Activated naive CD4-positive, alpha-beta T cell treated with anti-CD3 and anti-CD28 coated beads, Interleukin-2, amount 10 ng/mL, durations not matched to agents 7 days and 5 days (primary cell): ENCODE results near the gene LGI4.

Experiments used
- CTCF ChIA-PET: fragments of 350-600 bp; sonication (Branson Sonifier 250); formaldehyde crosslinking; loops from one replicate; lab custom pipeline; 2021; ENCODE audit warnings: antibody characterized with exemption; lab: Charles Lee
- DNase-seq: peaks from one replicate; pipeline ENCODE4 v3.0.0-alpha.2; 2020
- H3K27ac Mint-ChIP-seq: one replicate; pipeline ENCODE4 v1.8.0; 2021; ENCODE audit warnings: mild to moderate bottlenecking, moderate library complexity, mixed read lengths
- H3K27me3 Mint-ChIP-seq: one replicate; pipeline ENCODE4 v1.8.0; 2021; ENCODE audit warnings: mild to moderate bottlenecking, mixed read lengths
- H3K36me3 Mint-ChIP-seq: one replicate; pipeline ENCODE4 v1.8.0; 2021; ENCODE audit warnings: mixed read lengths
- H3K4me1 Mint-ChIP-seq: one replicate; pipeline ENCODE4 v1.8.0; 2021; ENCODE audit warnings: mixed read lengths
- H3K4me3 Mint-ChIP-seq: one replicate; pipeline ENCODE4 v1.8.0; 2021; ENCODE audit warnings: mild to moderate bottlenecking, moderate library complexity, mixed read lengths
- H3K9me3 Mint-ChIP-seq: one replicate; pipeline ENCODE4 v1.8.0; 2021; ENCODE audit warnings: mixed read lengths

LGI4 gene

GRCh38 chr19:35093941-35094647 is 40.8 kb downstream of the LGI4 start:
- no peak for DNase-seq
- no peaks in the 10 kb centered on the region for H3K36me3 Mint-ChIP-seq
- peaks cover 2% of the 10 kb centered on the region for H3K4me1 Mint-ChIP-seq
- CTCF ChIA-PET: interaction anchor here (0.8 kb wide), 1 partner anchor 27 kb away, joined by 7 read pairs; no protein-coding TSS in a partner anchor
- H3K9me3 Mint-ChIP-seq: no peaks in the 10 kb centered on the region
- peaks cover 33% of the 10 kb centered on the region for H3K27me3 Mint-ChIP-seq
- H3K27ac Mint-ChIP-seq: no peak overlapping the region
- no peak overlapping the region for H3K4me3 Mint-ChIP-seq

GRCh38 chr19:35093430-35093829 is 41.4 kb downstream of the LGI4 start:
- Mint-ChIP-seq H3K36me3 (no peaks in the 10 kb centered on the region), H3K9me3 (no peaks in the 10 kb centered on the region), H3K4me3 (no peak overlapping the region), H3K27ac (no peak overlapping the region), H3K27me3 (peaks cover 33% of the 10 kb centered on the region), H3K4me1 (peaks cover 2% of the 10 kb centered on the region)
- no peak for DNase-seq
- CTCF ChIA-PET: interaction anchor here (0.8 kb wide), 1 partner anchor 26 kb away, joined by 7 read pairs; no protein-coding TSS in a partner anchor

- Mint-ChIP-seq H3K4me1 (peaks cover 2% of the 10 kb centered on the region), H3K9me3 (no peaks in the 10 kb centered on the region), H3K27ac (no peak overlapping the region), H3K36me3 (no peaks in the 10 kb centered on the region), H3K4me3 (no peak overlapping the region), H3K27me3 (peaks cover 33% of the 10 kb centered on the region)
- CTCF ChIA-PET: interaction anchor here (0.8 to 2.9 kb wide), 4 partner anchors 9 to 119 kb away, joined by 3 to 11 read pairs (median 4); no protein-coding TSS in a partner anchor
- peak; percentile 55 for DNase-seq
Measured at GRCh38 chr19:35090506-35091214, 44.2 kb downstream of the LGI4 start.

- DNase-seq: no peak
- H3K27me3 Mint-ChIP-seq: peaks cover 28% of the 10 kb centered on the region
- CTCF ChIA-PET: interaction anchor here (0.8 to 2.9 kb wide), 3 partner anchors 8 to 118 kb away, joined by 3 to 11 read pairs (median 3); no protein-coding TSS in a partner anchor
- H3K4me1 Mint-ChIP-seq: peaks cover 2% of the 10 kb centered on the region
- no peaks in the 10 kb centered on the region for H3K9me3 Mint-ChIP-seq
- H3K36me3 Mint-ChIP-seq: no peaks in the 10 kb centered on the region
- H3K27ac Mint-ChIP-seq: no peak overlapping the region
- no peak overlapping the region for H3K4me3 Mint-ChIP-seq
Measured at GRCh38 chr19:35090160-35090505, 44.7 kb downstream of the LGI4 start.

- no peak overlapping the region for H3K4me3 Mint-ChIP-seq
- peaks cover 28% of the 10 kb centered on the region for H3K27me3 Mint-ChIP-seq
- CTCF ChIA-PET: interaction anchor here (0.9 to 2.9 kb wide), 2 partner anchors 8 to 46 kb away, joined by 3 to 11 read pairs; no protein-coding TSS in a partner anchor
- no peaks in the 10 kb centered on the region for H3K36me3 Mint-ChIP-seq
- H3K27ac Mint-ChIP-seq: no peak overlapping the region
- no peak for DNase-seq
- peaks cover 2% of the 10 kb centered on the region for H3K4me1 Mint-ChIP-seq
- H3K9me3 Mint-ChIP-seq: no peaks in the 10 kb centered on the region
Measured at GRCh38 chr19:35089554-35089953, 45.3 kb downstream of the LGI4 start.

- no peak overlapping the region for H3K27ac Mint-ChIP-seq
- no peaks in the 10 kb centered on the region for H3K9me3 Mint-ChIP-seq
- DNase-seq: no peak
- CTCF ChIA-PET: interaction anchor here (0.7 to 3.6 kb wide), 3 partner anchors 37 to 45 kb away, joined by 3 to 13 read pairs (median 3); no protein-coding TSS in a partner anchor
- no peak overlapping the region for H3K4me3 Mint-ChIP-seq
- H3K4me1 Mint-ChIP-seq: peaks cover 2% of the 10 kb centered on the region
- H3K27me3 Mint-ChIP-seq: peaks cover 22% of the 10 kb centered on the region
- H3K36me3 Mint-ChIP-seq: no peaks in the 10 kb centered on the region
Measured at GRCh38 chr19:35088131-35088913, 46.5 kb downstream of the LGI4 start.

- CTCF ChIA-PET: interaction anchor here (1.0 to 3.6 kb wide), 3 partner anchors 21 to 44 kb away, joined by 3 to 13 read pairs (median 5); no protein-coding TSS in a partner anchor
- Mint-ChIP-seq H3K27ac (no peak overlapping the region), H3K4me3 (no peak overlapping the region), H3K4me1 (peaks cover 2% of the 10 kb centered on the region), H3K27me3 (peaks cover 22% of the 10 kb centered on the region), H3K9me3 (no peaks in the 10 kb centered on the region), H3K36me3 (no peaks in the 10 kb centered on the region)
- no peak for DNase-seq
Measured at GRCh38 chr19:35087393-35087792, 47.5 kb downstream of the LGI4 start.

- Mint-ChIP-seq H3K27ac (no peak overlapping the region), H3K27me3 (peaks cover 19% of the 10 kb centered on the region), H3K9me3 (no peaks in the 10 kb centered on the region), H3K4me1 (peaks cover 2% of the 10 kb centered on the region), H3K36me3 (no peaks in the 10 kb centered on the region), H3K4me3 (no peak overlapping the region)
- CTCF ChIA-PET: interaction anchor here (1.1 to 3.6 kb wide), 3 partner anchors 20 to 43 kb away, joined by 3 to 13 read pairs (median 5); no protein-coding TSS in a partner anchor
- no peak for DNase-seq
Measured at GRCh38 chr19:35086455-35086854, 48.4 kb downstream of the LGI4 start.

GRCh38 chr19:35085947-35086346 is 48.9 kb downstream of the LGI4 start:
- no peak overlapping the region for H3K4me3 Mint-ChIP-seq
- CTCF ChIA-PET: interaction anchor here (0.6 to 3.6 kb wide), 4 partner anchors 19 to 49 kb away, joined by 3 to 13 read pairs (median 4); partner anchors contain the start of gene LGI4
- H3K27ac Mint-ChIP-seq: no peak overlapping the region
- H3K27me3 Mint-ChIP-seq: peaks cover 15% of the 10 kb centered on the region
- H3K4me1 Mint-ChIP-seq: peaks cover 2% of the 10 kb centered on the region
- H3K9me3 Mint-ChIP-seq: no peaks in the 10 kb centered on the region
- DNase-seq: no peak
- H3K36me3 Mint-ChIP-seq: no peaks in the 10 kb centered on the region

- CTCF ChIA-PET: no interaction called here
- Mint-ChIP-seq H3K36me3 (no peaks in the 10 kb centered on the region), H3K4me3 (no peak overlapping the region), H3K4me1 (no peaks in the 10 kb centered on the region), H3K27ac (no peak overlapping the region), H3K27me3 (peaks cover 5% of the 10 kb centered on the region), H3K9me3 (no peaks in the 10 kb centered on the region)
- DNase-seq: no peak
Measured at GRCh38 chr19:35084509-35084762, 50.4 kb downstream of the LGI4 start.

GRCh38 chr19:35083691-35084508 is 51.0 kb downstream of the LGI4 start:
- H3K4me3 Mint-ChIP-seq: no peak overlapping the region

GRCh38 chr19:35081201-35081600 is 53.7 kb downstream of the LGI4 start:
- Mint-ChIP-seq H3K27ac (no peak overlapping the region), H3K27me3 (peaks cover 20% of the 10 kb centered on the region), H3K4me3 (no peak overlapping the region), H3K4me1 (no peaks in the 10 kb centered on the region), H3K9me3 (no peaks in the 10 kb centered on the region), H3K36me3 (no peaks in the 10 kb centered on the region)
- CTCF ChIA-PET: interaction anchor here (1.0 to 1.3 kb wide), 3 partner anchors 9 to 54 kb away, joined by 3 to 5 read pairs (median 4); partner anchors contain the start of gene LGI4
- no peak for DNase-seq

More at GRCh38 chr19:35083691-35084508, 51.0 kb downstream of the LGI4 start:
- Mint-ChIP-seq H3K4me1 (no peaks in the 10 kb centered on the region), H3K36me3 (no peaks in the 10 kb centered on the region), H3K9me3 (no peaks in the 10 kb centered on the region), H3K27ac (no peak overlapping the region), H3K27me3 (peaks cover 7% of the 10 kb centered on the region)
- no peak for DNase-seq
- CTCF ChIA-PET: no interaction called here

GRCh38 chr19:35080613-35081170 is 54.2 kb downstream of the LGI4 start:
- CTCF ChIA-PET: interaction anchor here (1.1 to 1.3 kb wide), 2 partner anchors 14 to 55 kb away, joined by 4 to 5 read pairs; partner anchors contain the start of gene LGI4
- no peaks in the 10 kb centered on the region for H3K9me3 Mint-ChIP-seq
- peaks cover 20% of the 10 kb centered on the region for H3K27me3 Mint-ChIP-seq
- no peak overlapping the region for H3K27ac Mint-ChIP-seq
- no peaks in the 10 kb centered on the region for H3K36me3 Mint-ChIP-seq
- no peaks in the 10 kb centered on the region for H3K4me1 Mint-ChIP-seq
- H3K4me3 Mint-ChIP-seq: no peak overlapping the region
- no peak for DNase-seq
